Activated CD4-positive, alpha-beta T cell treated with anti-CD3 and anti-CD28 coated beads, Interleukin-2, amount 50 U/mL, for 24 hours (primary cell): ENCODE results near the gene ZNF655.
"Not testable (repeated sequence)": the region's sequence is repeated elsewhere in the genome, so short reads cannot be mapped to it uniquely, and the experiment has no call there.

ENCODE experiments used
- DNase-seq, 2 donors: peaks; one replicate each; pipeline ENCODE4 v3.0.0-alpha.2; 2020; ENCODE audit warnings: low read depth in 1 of 2, low spot score in 1 of 2

ZNF655 gene

DNA sequence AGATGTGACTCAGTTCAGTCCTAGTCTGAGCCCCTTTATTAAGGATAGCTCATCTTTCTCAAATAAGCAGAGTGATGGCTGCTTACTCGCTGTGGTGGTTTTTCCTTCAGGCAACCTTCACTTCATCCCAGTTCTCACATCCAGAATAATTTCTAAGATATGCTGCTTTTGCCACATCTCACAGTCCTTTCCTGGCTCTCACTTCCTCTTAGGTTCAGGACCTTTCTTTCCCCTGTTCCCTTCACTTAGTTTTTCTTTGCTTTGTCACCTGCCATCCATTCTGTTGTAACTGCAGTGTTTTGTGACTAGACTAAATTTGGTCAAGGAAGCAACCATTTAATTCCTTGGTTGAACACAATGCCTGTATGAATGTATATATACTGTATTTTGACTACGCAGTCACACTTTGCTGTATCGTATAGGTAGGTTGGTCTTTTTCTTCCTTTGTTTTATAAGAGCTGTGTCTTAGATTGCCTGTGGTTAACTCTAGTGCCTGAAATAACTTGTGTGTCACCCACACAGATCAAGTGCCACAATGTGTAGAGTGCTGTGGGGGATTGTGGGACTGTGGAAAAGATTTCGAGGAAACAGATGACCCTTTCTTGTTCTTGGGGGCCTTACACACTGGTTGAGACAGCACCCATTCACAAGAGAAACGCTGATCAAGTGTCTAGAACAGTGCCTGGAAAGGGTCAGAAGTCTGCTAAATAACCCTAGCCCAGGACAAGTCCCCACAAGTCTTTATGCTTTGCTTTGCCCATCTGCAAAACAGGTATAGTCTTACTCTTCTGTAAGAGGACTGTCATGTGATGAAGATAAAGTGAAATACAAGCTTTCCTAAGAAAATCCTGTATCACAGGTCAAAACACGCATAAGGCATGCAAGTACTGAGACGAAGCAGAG lies 2.6 kb downstream of the ZNF655 start:
- DNase-seq, result no peak

DNA sequence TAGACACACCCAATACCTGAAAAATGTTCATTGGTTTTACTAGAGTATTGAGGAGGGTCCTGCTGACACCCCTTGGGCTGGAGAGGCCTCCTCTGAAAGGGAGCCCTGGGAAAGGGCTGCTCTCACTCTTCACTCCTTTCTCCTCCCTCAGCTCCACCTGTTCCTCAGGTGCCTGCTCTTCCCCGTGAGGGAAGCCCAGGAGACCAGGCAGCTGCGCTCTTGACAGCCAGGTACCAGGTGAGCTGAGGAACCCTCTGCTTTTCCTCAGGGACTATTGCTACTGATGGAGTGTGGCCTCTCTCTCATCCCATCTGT lies 3.3 kb downstream of the ZNF655 start:
- DNase-seq, result no peak

DNA sequence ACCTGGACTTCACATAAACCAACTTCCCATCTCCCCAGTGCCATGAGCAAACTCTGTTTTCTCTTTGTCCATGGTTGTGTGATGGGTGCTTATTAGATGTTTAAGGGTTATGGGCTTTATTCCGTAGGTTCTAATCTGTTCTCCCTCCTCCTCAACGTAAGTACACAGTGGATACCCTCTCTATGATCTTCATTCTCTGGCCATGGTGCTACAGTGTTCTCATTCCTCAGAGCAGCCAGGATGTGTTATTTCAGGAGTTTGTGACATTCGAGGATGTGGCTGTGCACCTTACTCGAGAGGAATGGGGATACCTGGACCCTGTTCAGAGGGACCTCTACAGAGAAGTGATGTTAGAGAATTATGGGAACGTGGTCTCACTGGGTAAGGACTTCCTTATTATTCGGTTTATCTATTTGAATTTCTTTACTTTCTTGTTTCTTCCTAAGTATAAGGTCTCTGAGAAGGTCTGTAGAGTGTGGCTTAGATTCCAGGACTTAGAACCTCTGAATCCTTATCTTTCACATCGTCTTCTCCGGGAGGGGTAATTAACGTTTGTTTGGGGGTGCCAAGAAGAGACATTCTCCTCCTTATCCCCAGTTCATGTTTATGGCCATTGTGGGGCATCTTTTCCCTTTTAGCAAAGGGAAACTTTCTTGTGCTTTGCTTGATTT lies 3.8 kb downstream of the ZNF655 start:
- DNase-seq, result no peak

DNA sequence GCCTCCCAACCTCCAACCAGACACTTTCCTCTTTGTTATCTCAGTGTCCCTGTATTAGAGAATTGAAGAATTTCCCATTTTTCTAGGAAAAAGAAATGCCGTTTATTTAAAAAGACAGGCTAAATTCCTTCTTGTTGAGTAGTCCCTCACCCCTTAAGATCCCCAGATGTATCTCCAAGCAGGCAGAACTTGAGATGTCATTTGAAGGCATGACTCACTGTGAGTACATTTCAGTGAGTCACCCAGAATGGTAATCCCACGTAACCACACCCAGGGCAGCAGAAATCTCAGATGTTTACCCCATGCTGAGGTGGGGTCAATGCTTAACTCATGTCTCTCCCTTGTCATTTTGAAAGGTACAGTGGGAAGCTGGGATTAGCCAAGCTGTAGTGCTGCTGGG lies 4.4 kb downstream of the ZNF655 start:
- peak in 1 of 2 donors; percentile 47 for DNase-seq

DNA sequence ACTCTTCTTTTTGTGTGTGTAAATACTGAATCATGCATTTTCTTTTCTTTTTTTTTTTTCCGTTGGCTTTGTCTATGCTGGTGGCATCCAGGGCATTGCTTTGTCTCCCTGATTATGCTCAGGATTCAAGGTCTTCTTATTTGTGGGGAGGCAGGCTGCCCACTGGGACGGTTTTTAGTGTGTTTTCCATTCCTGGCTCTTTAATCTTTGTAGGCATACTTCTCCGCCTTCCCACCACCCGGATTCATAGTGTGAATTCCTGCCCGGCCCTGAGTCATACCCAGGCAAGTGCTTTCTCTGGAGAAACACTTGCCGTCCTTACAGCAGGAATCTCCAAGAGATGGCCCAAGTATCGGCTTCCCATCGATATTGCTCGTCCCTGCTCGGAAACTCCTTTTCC lies 5.2 kb downstream of the ZNF655 start:
- no peak for DNase-seq

DNA sequence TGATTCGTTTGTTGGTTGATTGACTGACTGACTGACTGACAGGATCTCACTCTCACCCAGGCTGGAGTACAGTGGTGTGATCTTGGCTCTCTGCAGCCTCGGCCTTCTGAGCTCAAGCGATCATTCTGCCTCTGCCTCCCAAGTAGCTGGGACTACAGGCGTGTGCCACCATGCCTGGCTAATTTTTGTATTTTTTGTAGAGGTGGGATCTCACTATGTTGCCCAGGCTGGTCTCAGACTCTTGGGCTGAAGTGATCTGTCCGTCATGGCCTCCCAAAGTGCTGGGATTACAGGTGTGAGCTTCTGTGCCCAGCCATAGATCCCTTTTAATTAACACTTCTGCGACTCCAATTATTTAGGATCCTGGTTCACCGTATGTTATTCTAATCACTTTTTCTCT lies 10.3 kb downstream of the ZNF655 start:
- DNase-seq, result not testable (repeated sequence)

DNA sequence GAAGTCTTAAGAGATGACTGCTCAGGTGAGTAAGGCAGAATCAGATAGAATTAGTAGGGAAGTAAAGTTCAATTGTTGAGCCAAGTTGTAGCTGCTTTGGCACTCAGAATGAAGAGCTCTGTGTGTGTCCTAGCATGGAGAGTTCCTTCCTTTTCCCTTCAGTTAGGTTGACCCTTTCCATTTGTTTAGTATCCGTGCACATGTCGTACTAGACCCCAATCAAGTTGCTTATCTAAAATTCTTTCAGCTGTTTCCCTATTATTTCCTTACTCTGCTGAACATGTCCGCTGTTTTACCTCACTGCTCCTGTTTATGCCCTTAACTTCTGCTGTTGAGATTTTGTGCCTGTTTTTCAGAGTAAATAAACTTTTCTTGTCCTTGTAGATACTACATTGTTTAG lies 13.3 kb downstream of the ZNF655 start:
- no peak for DNase-seq

DNA sequence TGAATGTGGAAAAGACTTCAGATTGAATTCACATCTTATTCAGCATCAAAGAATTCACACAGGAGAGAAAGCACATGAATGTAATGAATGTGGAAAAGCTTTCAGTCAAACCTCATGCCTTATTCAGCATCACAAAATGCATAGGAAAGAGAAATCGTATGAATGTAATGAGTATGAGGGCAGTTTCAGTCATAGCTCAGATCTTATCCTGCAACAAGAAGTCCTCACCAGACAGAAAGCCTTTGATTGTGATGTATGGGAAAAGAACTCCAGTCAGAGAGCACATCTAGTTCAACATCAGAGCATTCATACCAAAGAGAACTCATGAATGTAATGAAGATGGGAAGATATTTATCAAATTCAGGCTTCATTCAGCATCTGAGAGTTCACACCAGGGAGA lies 14.8 kb downstream of the ZNF655 start:
- DNase-seq, result no peak

DNA sequence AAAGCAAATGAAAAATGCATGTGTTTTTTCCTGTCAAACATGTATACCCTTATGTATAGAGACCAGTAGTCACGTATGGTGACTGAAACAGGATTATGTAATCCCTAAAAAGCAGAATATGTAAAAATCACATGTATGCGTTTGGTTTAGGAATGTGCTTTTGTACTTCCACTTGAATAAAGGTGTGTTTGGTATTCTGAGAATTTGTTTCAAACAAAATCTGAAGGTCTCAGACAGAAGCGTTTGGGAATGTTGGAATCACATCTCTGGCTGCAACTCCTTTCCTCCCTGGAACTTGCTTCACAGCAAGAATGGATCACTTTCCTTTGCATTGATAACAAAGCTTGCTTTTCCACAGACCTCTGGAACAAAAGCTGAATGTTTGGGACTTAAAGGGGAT lies 17.8 kb downstream of the ZNF655 start:
- DNase-seq, result no peak

DNA sequence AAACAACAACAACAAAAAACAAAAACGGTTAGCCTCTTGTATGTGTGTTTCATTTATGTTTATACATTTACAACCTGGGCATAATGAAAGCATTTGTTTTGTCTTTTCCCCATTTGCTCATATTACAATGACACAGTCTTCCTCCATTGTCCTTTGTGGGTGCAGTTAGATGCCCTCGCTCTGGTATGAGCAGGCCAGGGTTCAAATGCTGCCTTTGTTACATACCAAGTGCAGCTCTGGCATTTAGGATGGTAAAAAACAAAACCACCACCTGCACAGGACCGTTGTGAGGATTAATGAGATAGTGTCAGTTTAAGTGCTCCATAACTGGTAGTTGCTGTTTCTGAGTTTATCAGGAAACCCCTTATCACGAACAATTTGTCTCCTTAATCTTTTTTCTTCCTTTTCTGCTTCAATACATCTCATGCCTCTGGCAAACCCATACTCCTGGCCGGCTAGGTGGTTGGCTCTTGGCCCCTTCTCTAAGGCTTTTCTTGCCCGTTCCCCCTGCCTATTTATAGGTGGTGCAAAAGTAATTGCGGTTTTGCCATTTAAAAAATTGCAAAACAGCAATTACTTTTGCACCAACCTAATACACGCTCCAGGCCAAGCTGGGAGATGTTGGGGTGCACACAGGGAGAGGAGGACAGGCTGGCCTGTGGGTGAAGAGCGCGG lies 21.0 kb downstream of the ZNF655 start:
- DNase-seq, result no peak

DNA sequence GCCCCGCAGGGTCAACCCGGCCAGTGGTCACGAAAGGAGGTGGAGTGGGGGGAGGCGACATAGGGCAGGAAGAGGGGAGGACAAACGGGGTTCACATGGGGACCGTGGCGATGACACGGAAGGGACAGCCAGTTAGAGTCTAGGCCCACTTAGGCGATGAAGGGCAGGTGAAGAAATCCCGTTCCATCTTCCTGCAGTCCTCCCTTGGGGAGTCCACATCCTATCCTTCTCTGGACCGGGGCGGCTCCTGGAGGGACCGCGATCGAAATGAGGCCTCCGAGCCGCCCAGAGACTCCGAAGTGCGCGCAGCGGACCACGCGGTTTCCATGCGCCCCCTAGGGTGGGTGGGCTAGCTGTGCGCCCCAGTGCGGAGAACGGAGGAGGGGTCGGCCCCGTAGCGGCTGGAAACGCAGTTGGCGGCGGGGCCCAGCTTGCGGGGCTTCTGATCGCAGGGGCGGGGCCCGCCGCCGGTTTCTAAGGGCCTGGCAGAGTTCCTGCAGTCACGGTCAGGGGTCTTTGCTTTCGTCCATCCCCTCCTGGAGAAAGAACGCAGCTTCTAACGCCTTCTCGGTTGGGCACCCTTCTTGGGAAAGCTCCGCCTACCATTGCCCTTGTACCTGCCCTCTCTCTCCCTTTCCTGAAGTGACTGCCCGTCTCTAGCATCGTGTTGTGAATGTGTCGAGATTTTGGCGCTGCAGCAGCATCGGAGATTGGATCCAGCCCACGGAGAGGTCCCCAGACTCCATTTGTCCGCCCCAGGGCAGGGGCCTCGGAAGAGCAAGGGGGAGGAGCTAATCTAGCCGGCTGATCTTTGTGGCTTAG lies 21.7 kb downstream of the ZNF655 start:
- DNase-seq, result peak; percentile 19

DNA sequence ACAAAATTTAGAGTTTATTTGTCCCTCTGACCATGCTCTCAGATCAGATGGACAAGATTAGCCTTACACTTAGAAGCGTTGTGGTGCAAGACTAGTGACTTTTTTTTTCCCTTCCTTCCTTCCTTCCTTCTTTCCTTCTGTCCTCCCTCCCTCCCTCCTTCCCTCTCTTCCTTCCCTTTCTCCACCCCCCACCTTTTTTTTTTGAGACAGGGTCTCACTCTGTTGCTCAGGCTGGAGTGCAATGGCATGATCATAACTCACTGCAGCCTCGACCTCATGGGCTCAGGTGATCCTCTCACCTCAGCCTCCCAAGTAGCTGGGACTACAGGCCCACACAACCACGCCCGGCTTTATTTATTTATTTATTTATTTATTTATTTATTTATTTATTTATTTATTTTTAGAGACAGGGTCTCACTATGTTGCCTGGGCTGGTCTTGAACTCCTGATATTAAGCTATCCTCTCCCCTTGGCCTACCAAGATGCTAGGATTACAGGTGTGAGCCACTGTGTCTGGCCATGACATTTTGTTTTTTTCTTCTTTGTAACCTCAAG lies 22.4 kb downstream of the ZNF655 start:
- not testable (repeated sequence) for DNase-seq

DNA sequence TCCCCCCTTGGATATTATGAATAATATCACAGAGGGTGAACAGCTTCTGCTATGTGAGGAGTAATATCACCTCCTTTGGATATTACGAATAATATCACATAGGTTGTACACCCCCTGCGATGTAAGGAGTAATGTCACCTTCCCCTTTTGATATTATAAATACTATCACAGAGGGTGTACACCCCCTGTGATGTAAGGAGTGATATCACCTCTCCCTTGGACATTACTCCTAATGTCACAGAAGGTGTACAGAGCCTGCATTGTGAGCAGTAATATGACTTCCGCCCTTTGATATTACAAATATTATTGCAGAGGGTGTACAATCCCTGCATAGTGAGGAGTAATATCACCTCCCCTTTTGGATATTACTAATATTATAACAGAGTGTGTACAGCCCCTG lies 30.4 kb downstream of the ZNF655 start:
- no peak for DNase-seq

DNA sequence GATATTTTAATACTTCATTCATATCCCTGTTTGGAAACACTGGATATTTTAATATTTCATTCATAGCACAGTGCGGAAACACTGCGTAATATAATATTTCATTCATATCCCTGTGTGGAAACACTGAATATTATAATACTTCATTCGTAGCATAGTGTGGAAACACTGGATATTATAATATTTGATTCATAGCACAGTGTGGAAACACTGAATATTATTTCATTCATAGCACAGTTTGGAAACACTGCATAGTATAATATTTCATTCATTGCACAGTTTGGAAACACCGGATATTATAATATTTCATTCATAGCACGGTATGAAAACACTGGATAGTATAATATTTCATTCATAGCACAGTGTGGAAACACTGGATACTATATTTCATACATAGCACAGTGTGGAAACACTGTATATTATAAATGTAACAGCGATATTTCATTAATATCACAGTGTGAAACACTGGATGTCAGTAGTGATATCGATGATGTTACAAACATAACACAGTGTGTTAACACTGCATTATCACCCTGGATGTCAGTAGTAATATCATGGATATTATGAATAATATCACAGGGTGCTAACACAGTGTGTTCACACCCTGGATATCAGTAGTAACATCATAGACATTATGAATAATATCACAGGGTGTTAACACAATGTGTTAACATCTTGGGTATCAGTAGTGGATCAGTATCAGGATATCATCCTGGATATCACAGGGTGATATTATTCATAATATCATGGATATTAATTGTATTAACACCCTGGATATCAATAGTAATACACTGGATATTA lies 36.7 kb downstream of the ZNF655 start:
- DNase-seq, result no peak

DNA sequence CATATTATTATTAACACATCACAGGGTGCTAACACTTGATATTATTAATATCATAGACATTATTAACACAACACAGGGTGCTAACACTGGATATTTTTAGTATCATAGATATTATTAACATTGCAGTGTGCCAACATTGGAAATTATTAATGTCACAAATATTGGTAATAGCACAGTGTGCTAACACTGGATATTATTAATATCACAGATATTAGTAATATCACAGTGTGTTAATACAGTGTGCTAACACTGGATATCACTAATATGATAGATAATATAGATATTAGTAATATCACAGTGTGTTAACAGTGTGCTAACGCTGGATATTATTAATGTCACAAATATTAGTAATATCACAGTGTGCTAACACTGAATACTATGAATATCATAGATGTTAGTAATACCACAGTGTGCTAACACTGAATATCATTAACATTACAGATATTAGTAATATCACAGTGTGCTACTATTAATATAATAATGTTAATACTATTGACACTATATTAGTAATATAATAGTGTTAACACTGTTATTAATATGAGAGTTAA lies 38.0 kb downstream of the ZNF655 start:
- no peak for DNase-seq

DNA sequence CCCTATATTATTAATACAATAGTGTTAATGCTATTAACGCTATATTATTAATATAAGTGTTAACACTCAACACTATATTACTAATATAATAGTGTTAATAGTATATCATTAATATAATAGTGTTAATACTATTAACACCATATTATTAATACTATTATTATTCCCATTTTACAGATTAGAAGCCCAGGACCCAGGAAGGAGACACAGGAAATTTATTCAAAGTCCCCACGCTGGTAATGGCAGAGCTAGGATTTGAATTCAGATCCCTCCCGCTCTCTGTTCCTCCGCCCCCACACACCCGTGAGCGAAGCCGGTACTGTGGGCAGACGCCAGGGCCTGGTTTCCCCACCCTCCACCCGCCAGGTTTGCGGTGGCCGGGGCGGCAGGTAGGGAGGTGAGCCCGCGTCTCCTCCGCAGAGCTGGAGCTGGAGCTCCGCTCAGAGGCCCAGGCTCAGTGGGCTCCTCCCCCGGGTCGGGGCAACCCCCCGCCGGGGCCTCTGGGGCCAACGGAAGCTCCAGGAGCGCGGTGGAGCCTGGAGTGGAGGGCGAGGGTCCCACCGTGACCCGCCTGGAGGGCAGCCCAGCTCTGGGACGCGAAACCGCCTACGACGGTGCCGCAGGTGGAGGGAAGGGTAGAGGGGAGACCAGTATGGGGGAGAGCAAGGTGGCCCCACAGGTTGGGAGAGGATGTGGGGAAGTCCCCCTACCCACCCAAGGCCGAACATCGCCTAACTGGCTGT lies 39.5 kb downstream of the ZNF655 start, which contains the start of gene TMEM225B:
TMEM225B (plus strand) TSS at position 506 of the 740 bp plus-strand sequence. CDS start 6,122 bp downstream, outside the sequence.
- DNase-seq, result no peak

DNA sequence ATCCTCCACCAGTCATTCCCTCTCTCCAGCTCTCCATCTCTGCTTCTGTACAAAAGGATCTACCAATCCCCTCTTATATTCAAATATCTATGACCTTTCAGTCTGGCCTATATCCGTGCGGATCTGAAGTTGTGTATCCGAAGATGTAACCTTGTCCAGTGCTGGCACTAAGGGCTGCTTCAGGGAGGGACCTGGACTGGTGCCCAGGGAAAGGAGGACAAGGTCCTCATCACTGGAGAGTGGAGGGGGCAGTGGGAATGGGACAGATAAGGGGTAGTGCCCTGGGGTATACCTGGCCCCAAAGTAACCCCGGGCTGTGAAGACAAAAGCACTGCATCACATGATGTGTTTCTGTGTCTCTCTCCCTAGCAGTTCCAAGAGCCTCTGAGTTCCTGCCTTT lies 41.4 kb downstream of the ZNF655 start:
- DNase-seq, result no peak

DNA sequence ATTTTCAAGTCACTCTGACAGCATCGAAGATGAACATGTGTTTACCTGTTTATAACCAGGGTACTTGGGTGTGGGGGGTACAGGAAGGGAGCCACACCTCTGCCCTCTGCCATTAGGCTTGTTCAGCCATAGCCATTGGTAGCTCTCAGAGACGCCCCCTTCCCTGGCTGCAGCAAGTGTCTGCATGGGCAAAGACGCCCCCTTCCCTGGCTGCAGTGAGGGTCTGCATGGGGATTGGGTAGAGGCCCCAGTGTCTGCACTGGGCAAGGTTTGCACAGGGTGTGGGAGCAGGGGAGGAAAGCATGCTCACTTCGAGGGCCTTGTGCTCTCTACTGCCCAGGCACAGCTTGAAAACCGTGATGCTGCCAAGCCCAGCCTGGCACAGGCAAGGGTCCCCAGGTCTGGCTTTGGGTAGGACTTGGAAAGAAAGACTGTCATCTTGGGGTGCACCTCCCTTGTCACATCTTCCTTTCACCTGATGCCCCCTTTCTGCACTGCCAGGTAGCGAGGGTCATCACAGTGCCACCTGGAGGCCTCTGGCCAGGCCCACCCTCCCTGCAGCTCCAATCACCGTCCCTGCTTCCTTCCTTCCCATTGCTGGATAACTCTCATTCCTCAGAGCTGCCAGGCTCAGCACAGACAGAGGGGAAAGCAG lies 43.3 kb downstream of the ZNF655 start:
- DNase-seq, result no peak

DNA sequence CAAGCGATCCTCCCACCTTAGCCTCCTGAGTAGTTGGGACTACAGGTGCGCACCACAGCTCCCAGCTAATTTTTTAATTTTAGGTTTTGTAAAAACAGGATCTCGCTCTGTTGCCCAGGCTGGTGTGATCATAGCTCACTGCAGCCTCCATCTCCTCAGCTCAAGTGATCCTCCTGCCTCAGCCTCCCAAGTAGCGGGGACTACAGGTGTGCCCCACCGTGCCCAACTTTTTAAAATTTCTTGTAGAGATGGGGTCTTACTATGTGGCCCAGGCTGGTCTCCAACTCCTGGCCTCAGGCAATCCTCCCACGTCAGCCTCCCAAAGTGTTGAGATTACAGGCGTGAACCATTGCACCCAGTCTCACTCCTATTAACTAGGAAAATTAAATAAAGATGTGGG lies 47.1 kb downstream of the ZNF655 start:
- no peak for DNase-seq
